Neutrophil (primary cell): ENCODE results near the gene CD58.

Experiments used
- H3K27ac ChIP-seq: fragments of 200-600 bp; sonication (generic); 2 replicates; pipeline ENCODE4 v1.5.1; 2016; ENCODE audit warnings: mild to moderate bottlenecking, moderate library complexity
- H3K27me3 ChIP-seq: fragments of 200-600 bp; sonication (generic); 2 replicates; pipeline ENCODE4 v1.6.0; 2016; ENCODE audit warnings: mild to moderate bottlenecking
- H3K36me3 ChIP-seq: fragments of 200-600 bp; sonication (generic); 2 replicates; pipeline ENCODE4 v1.5.1; 2017
- H3K4me1 ChIP-seq, 2 experiments: fragments of 200-600 bp in 1 of 2; sonication (generic) in 1 of 2; 1 replicate in 1 of 2; 2 replicates in 1 of 2; pipeline versions ENCODE4 v1.5.1 to v1.6.1; 2013 to 2016; ENCODE audit warnings: low read depth in 1 of 2, low read length in 1 of 2, mild to moderate bottlenecking in 1 of 2, moderate library complexity in 1 of 2; ENCODE audit not compliant: control insufficient read depth in 1 of 2, insufficient read depth in 1 of 2
- H3K4me3 ChIP-seq, 2 experiments: fragments of 200-600 bp in 1 of 2; sonication (generic) in 1 of 2; 1 replicate in 1 of 2; 2 replicates in 1 of 2; pipeline ENCODE4 v1.5.1; 2013 to 2016; ENCODE audit warnings: low read depth in 1 of 2, low read length in 1 of 2, mild to moderate bottlenecking in 1 of 2, moderate library complexity in 1 of 2
- H3K9me3 ChIP-seq: fragments of 200-600 bp; sonication (generic); 2 replicates; pipeline ENCODE4 v1.5.1; 2016
- CTCF ChIP-seq: fragments of 200-600 bp; sonication (generic); IDR thresholded peaks from 2 replicates; pipeline ENCODE4 v1.5.1; 2016; ENCODE audit warnings: antibody characterized with exemption

The CD58 gene

DNA sequence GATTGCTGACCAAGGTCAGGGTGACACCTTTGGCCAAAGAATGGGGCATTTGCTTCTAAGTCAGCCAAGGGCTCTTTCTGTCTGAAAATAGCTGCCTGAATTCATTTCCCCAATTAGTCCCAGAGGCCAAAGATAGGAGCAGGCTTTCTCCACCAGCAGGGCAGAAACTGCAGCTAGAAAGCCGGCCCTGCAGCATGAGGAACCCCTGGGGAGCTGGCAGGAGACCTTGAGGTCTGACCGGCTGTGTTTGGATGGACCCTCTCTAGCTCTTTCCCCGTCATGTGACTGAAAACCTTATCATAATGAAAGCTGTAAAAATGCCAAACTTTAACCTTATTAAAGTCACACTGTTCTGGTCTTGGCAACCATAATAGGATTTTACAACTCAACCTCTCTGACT, 93.4 kb downstream of the CD58 start:
- H3K4me3 ChIP-seq: no peak overlapping the region
- H3K27ac ChIP-seq: no peak overlapping the region
- H3K9me3 ChIP-seq: no peaks in the 10 kb centered on the region
- no peaks in the 10 kb centered on the region for H3K36me3 ChIP-seq
- TF ChIP-seq CTCF: no peak
- H3K4me1 ChIP-seq: no peaks in the 10 kb centered on the region
- H3K27me3 ChIP-seq: no peaks in the 10 kb centered on the region

GRCh38 chr1:116476321-116476720, 94.5 kb downstream of the CD58 start:
- no peaks in the 10 kb centered on the region for H3K27me3 ChIP-seq
- H3K36me3 ChIP-seq: no peaks in the 10 kb centered on the region
- H3K9me3 ChIP-seq: no peaks in the 10 kb centered on the region
- H3K4me3 ChIP-seq: no peak overlapping the region
- no peak overlapping the region for H3K27ac ChIP-seq
- H3K4me1 ChIP-seq: no peaks in the 10 kb centered on the region
- TF ChIP-seq CTCF: no peak

DNA sequence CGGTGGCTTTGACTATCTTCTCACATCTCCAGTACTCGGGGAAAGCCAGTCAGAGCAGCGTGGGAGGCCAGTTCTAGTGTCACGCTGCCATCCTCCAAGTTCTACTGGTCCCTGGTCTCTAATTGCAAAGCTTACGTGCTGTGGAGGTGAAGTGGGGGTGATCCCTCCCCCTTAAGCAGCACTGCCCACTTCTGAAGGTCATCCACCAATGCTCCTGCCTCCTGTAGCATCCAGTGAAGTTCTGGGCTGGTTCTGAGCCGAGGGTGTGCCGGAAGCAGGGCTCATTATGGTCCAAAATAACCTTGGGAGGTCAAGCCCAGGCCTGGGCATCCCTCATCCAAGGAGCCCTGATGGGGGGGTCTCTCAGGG, 95.0 kb downstream of the CD58 start:
- Histone ChIP-seq H3K27me3 (no peaks in the 10 kb centered on the region), H3K9me3 (no peaks in the 10 kb centered on the region), H3K4me3 (no peak overlapping the region), H3K27ac (no peak overlapping the region), H3K4me1 (no peaks in the 10 kb centered on the region), H3K36me3 (no peaks in the 10 kb centered on the region)
- TF ChIP-seq CTCF: no peak

GRCh38 chr1:116474921-116475849, 95.6 kb downstream of the CD58 start:
- no peak overlapping the region for H3K4me3 ChIP-seq
- no peak for TF ChIP-seq CTCF
- no peaks in the 10 kb centered on the region for H3K36me3 ChIP-seq
- no peaks in the 10 kb centered on the region for H3K4me1 ChIP-seq
- H3K9me3 ChIP-seq: no peaks in the 10 kb centered on the region
- H3K27me3 ChIP-seq: no peaks in the 10 kb centered on the region
- no peak overlapping the region for H3K27ac ChIP-seq

GRCh38 chr1:116472431-116472961, 98.3 kb downstream of the CD58 start:
- H3K9me3 ChIP-seq: no peaks in the 10 kb centered on the region
- H3K4me1 ChIP-seq: no peaks in the 10 kb centered on the region
- no peak overlapping the region for H3K27ac ChIP-seq
- no peaks in the 10 kb centered on the region for H3K27me3 ChIP-seq
- TF ChIP-seq CTCF: no peak
- H3K4me3 ChIP-seq: no peak overlapping the region
- H3K36me3 ChIP-seq: no peaks in the 10 kb centered on the region
